ENCODE measurements around the gene KCTD8. TPM values are rescaled to one million over a fixed set of nuclear protein-coding genes. Genes with fewer than 3 reads are reported as not detected.

KCTD8 gene
- total RNA-seq, 1 donor from 2014 or later: 0.43 TPM

DNA sequence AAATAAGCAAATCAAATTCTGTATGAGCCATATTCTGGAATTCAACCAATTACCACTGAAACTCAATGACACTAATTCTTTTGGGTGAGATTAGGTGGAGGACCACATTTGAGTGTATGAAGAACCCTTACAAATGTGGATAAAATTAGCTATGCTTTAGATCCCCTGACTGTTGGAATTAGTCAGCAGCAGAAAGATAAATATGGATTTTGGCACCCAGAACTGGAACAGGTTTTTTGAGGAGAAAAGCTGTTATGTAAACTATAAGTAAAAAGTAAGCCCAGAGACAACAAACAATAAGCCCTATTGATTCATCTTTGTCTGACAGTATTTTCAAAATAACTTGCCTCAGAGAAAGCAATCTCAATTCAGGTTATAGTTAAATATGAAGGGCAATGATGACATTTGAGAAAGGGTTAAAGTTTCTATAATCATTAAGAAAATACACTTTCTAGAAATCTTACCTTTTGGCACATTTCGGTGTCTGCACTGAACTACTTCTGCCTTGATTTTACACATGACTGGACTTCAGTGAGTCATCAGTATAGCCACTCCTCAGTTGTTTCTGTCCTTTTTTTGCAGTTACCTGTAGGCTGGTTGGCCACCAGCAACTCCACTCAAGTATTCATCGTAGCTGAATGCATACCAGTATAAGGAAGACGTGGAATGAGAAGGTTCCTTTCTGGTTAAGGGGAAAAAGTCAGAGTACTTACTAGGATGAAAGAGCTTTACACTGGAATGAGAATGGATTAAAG, 80.0 kb downstream of the KCTD8 start:
- Histone ChIP-seq H3K36me3 (no peaks in the 10 kb centered on the region), H3K4me3 (no peak overlapping the region), H3K4me1 (no peaks in the 10 kb centered on the region), H3K9me3 (no peaks in the 10 kb centered on the region), H3K27me3 (no peaks in the 10 kb centered on the region), H3K27ac (no peak overlapping the region)
- TF ChIP-seq, protein P1, sequence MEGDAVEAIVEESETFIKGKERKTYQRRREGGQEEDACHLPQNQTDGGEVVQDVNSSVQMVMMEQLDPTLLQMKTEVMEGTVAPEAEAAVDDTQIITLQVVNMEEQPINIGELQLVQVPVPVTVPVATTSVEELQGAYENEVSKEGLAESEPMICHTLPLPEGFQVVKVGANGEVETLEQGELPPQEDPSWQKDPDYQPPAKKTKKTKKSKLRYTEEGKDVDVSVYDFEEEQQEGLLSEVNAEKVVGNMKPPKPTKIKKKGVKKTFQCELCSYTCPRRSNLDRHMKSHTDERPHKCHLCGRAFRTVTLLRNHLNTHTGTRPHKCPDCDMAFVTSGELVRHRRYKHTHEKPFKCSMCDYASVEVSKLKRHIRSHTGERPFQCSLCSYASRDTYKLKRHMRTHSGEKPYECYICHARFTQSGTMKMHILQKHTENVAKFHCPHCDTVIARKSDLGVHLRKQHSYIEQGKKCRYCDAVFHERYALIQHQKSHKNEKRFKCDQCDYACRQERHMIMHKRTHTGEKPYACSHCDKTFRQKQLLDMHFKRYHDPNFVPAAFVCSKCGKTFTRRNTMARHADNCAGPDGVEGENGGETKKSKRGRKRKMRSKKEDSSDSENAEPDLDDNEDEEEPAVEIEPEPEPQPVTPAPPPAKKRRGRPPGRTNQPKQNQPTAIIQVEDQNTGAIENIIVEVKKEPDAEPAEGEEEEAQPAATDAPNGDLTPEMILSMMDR (IDR thresholded peaks at IDR 0.05): no peak
- DNase-seq (ENCODE audit: low spot score in 2 of 2): no peak
- intact Hi-C loops (cut with DNase I): no loop called here

DNA sequence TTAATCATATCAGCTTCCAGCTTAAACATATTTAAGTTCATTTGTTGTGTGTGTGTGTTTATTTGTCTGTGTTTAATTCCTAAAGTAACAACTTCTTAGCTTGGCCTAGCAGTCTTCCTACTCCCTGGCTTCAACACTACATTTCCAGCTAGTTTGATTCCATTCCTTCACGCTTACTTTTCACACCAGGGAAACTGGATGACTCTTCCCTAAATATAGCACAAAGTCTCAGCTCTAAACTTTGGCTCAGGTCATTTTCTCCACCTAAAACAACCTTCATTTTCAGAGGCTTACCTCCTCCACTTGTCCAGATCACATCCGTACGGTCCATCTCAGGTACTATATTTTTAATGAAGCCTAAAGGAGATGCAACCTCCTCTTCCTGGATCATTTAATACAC, 94.4 kb downstream of the KCTD8 start:
- H3K27me3 ChIP-seq: no peaks in the 10 kb centered on the region
- DNase-seq (ENCODE audit: low spot score in 2 of 2): no peak
- TF ChIP-seq, protein P1 (IDR thresholded peaks at IDR 0.05): no peak
- H3K4me1 ChIP-seq: no peaks in the 10 kb centered on the region
- H3K27ac ChIP-seq: no peak overlapping the region
- no peaks in the 10 kb centered on the region for H3K9me3 ChIP-seq
- intact Hi-C loops (cut with DNase I): no loop called here
- no peaks in the 10 kb centered on the region for H3K36me3 ChIP-seq
- no peak overlapping the region for H3K4me3 ChIP-seq

DNA sequence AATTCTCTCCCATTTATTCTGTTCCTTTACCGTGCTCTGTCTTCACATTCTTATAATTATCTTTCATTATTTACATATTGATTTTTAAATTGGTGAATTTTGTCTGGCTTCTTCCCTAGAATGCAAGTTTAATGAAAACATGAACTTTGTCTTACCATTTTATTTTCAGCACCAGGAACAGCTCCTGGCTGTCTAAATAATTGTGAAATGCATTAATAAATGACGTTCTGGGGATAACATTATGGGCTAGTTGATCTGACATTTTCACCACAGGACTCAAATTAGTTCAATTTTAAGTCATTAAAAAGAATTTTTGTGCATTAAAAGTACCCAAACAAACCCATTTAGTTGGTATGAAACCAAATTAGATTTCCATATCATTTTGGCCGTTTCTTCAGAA, 97.5 kb downstream of the KCTD8 start:
- no peak overlapping the region for H3K27ac ChIP-seq
- intact Hi-C loops (cut with DNase I): no loop called here
- DNase-seq (ENCODE audit: low spot score in 2 of 2): no peak
- no peak overlapping the region for H3K4me3 ChIP-seq
- no peaks in the 10 kb centered on the region for H3K9me3 ChIP-seq
- no peaks in the 10 kb centered on the region for H3K36me3 ChIP-seq
- TF ChIP-seq, protein P1 (IDR thresholded peaks at IDR 0.05): no peak
- H3K4me1 ChIP-seq: no peaks in the 10 kb centered on the region
- no peaks in the 10 kb centered on the region for H3K27me3 ChIP-seq

DNA sequence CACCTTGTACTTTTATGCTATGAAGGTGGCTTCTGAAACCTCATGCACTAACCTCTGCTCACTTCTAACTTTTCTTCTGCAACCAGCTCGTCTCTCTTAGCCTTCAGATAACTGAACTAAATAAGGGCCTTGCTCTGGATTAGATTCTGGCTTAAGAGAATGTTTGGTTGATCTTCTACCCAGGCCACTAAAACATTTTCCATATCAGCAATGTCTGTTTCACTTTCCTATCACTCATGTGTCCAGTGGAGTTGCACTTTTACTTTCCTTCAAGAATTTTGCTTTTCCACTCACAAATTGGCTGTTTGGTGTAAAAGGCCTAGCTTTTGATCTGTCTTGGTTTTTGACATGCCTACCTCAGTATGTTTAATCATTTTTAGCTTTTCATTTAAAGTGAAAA, 105.8 kb downstream of the KCTD8 start:
- intact Hi-C loops (cut with DNase I): no loop called here
- Histone ChIP-seq H3K27ac (no peak overlapping the region), H3K9me3 (no peaks in the 10 kb centered on the region), H3K4me1 (no peaks in the 10 kb centered on the region), H3K36me3 (no peaks in the 10 kb centered on the region), H3K27me3 (no peaks in the 10 kb centered on the region), H3K4me3 (no peak overlapping the region)
- no peak for DNase-seq (ENCODE audit: low spot score in 2 of 2)
- TF ChIP-seq, protein P1 (IDR thresholded peaks at IDR 0.05): no peak

DNA sequence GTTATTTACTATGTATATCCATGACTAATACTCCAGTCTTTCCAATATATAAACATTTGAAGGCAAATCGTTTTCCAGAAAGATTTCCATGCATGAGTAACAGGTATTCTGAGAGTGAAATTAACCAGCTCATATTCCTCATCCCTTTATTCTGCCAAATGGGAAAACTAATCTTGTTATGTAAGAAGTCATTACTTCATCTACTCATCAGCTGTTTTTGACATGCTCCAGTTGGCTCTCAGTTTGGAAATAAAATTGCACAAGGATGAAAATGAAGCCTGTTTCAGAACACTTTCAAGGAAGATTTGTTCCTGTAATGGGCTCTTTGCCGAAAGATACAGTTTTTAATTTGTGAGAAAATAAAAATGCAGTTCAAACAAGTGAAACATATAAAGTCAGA, 121.9 kb downstream of the KCTD8 start:
- Histone ChIP-seq H3K4me3 (no peak overlapping the region), H3K27ac (no peak overlapping the region), H3K4me1 (no peaks in the 10 kb centered on the region), H3K27me3 (no peaks in the 10 kb centered on the region), H3K9me3 (no peaks in the 10 kb centered on the region), H3K36me3 (no peaks in the 10 kb centered on the region)
- intact Hi-C loops (cut with DNase I): no loop called here
- TF ChIP-seq, protein P1 (IDR thresholded peaks at IDR 0.05): no peak
- no peak for DNase-seq (ENCODE audit: low spot score in 2 of 2)

DNA sequence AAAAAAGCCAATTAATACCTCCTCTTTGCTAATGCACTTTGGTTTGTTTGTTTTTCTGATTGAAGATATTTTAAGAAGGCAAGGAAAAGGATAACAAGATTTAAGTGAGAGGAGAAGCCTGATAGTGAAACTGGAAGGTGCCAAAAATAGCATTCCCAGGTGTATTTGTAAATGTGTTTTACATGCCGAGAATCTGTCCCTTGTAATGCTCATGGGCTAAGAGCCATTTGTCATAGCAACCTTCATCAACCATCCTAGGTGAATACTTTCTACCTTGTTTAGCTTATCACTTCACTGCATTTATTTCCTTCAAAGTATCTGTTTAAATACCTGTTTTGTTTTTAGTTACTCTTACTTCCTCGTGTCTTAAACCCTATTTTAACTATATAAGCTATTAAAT, 127.8 kb downstream of the KCTD8 start:
- intact Hi-C loops (cut with DNase I): no loop called here
- TF ChIP-seq, protein P1 (IDR thresholded peaks at IDR 0.05): no peak
- Histone ChIP-seq H3K27ac (no peak overlapping the region), H3K27me3 (no peaks in the 10 kb centered on the region), H3K4me1 (no peaks in the 10 kb centered on the region), H3K36me3 (no peaks in the 10 kb centered on the region), H3K4me3 (no peak overlapping the region), H3K9me3 (no peaks in the 10 kb centered on the region)
- DNase-seq (ENCODE audit: low spot score in 2 of 2): no peak
